Pancreas (tissue), 10 donors: ENCODE measurements around the gene MDFIC2. TPM values are rescaled to one million over a fixed set of nuclear protein-coding genes. Genes with fewer than 3 reads are reported as not detected.

ENCODE experiments used
- ATAC-seq, 4 donors: fragments of 200-7000 bp; cut with Tn5 transposase; one replicate each; pipeline versions ENCODE4 v1.8.0 to v1.9.1; 2020; ENCODE audit warnings: mild to moderate bottlenecking in 4 of 4, moderate library complexity in 4 of 4
- DNase-seq, 6 donors: peaks; one replicate each; pipeline ENCODE4 v3.0.0-alpha.2; 2020
- FAIRE-seq: peaks from 2 replicates; lab custom pipeline; 2012; peaks lifted over from hg19 to GRCh38; lab: Jason Lieb, UNC
- H3K27ac ChIP-seq, 4 donors: fragments of 200-600 bp; sonication (generic); 1 replicate in 3 of 4; 2 replicates in 1 of 4; pipeline versions ENCODE4 v1.5.0 to v1.8.0; 2020
- H3K27me3 ChIP-seq, 4 donors: fragments of 200-600 bp; one replicate each; pipeline ENCODE4 v1.8.0; 2021
- H3K36me3 ChIP-seq, 3 donors: fragments of 200-600 bp; sonication (generic) in 1 of 3; one replicate each; pipeline versions ENCODE4 v1.5.0 to v1.8.0; 2020 to 2021
- H3K4me1 ChIP-seq, 3 donors: fragments of 200-600 bp; one replicate each; pipeline ENCODE4 v1.8.0; 2021
- H3K4me3 ChIP-seq, 4 donors: fragments of 200-600 bp; sonication (generic) in 2 of 4; one replicate each; pipeline versions ENCODE4 v1.5.0 to v1.8.0; 2020 to 2021
- H3K9me3 ChIP-seq, 4 donors: fragments of 200-600 bp; one replicate each; pipeline ENCODE4 v1.8.0; 2021
- WGBS, 2 donors: extraction: QIAGEN DNeasy Blood & Tissue Kit; methylation state at CpG; one replicate each; pipeline ENCODE4 v1.1.7; 2013; 5-methylcytosine and 5-hydroxymethylcytosine counted together
- intact Hi-C, 3 donors: fragments of 100-400 bp; cut with DNase I; formaldehyde crosslinking; loops; one replicate each; pipeline versions ENCODE4 v1.11.1 to v1.14.2; 2022
- polyA plus RNA-seq, 2 donors: library from polyadenylated mRNA; stranded (reverse); fragments of 200-250 nt; gene quantifications; one replicate each; pipeline ENCODE4 v1.2.3, GENCODE V29; 2013
- total RNA-seq, 6 donors: library from RNA; stranded (reverse); fragmentation: NEBNext Ultra II Directional in 4 of 6; extraction: Animal tissue kit (Norgen Biotek cat#: 25700) in 4 of 6; gene quantifications; one replicate each; pipeline versions ENCODE4 v1.2.1 to v1.2.4, GENCODE V29; 2021 to 2023
- TF ChIP-seq, protein P1 (sequence below), 4 donors: fragments of 200-600 bp; sonication (generic) in 3 of 4; IDR thresholded peaks; one replicate each; pipeline versions ENCODE4 v1.5.0 to v1.8.0; 2021; ENCODE audit warnings: antibody characterized with exemption in 4 of 4
- donor health status: healthy with polysubstance abuse.
- donor health status: DM: no; HTN: no; CAD: no; lungs with moderate emphysema.
- donor health status: DM: no; HTN: no; CAD: no.
- donor health status: control.
- donor health status: control.
- donor health status: Bipolar disorder and iron deficiency.
- donor health status: DM: yes; HTN: yes; CAD: no.
- donor health status: DM: no; HTN: no; CAD: no.
- donor health status: DM: no; HTN: no; CAD: no.
- donor health status: DM: yes; HTN: yes; CAD: no.

MDFIC2 gene
- total and polyA plus RNA-seq, 8 donors, result not detected

DNA sequence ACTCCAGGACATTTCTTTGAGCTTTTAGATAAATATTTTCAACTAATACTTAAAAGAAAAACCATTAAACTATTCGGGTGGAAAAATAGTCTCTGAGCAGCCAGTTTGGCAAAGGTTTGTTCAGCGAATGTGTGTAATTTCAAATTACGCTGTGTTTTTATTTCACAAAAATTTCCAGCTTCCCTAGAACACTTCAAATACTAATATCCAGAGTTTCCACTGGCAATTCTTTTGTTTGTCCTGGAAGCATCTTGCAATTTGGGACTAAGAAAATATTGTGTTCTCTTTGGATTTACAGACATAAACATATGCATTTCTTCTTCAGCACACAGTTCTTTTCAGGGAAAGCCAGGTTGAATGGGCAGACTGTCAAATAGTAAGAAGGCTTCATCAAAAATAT lies 61.9 kb downstream of the MDFIC2 start:
- intact Hi-C loops, result no loop called here
- no peak for ATAC-seq
- no peaks in the 10 kb centered on the region for H3K36me3 ChIP-seq
- no peaks in the 10 kb centered on the region for H3K27me3 ChIP-seq
- no peaks in the 10 kb centered on the region for H3K9me3 ChIP-seq
- H3K4me1 ChIP-seq, result no peaks in the 10 kb centered on the region
- WGBS, 2 donors, result 72 to 86% methylated on average over 3 of the region's 3 CpGs
- H3K4me3 ChIP-seq, result no peak overlapping the region
- no peak overlapping the region for H3K27ac ChIP-seq
- no peak for DNase-seq
- FAIRE-seq, result no peak
- TF ChIP-seq, protein P1, sequence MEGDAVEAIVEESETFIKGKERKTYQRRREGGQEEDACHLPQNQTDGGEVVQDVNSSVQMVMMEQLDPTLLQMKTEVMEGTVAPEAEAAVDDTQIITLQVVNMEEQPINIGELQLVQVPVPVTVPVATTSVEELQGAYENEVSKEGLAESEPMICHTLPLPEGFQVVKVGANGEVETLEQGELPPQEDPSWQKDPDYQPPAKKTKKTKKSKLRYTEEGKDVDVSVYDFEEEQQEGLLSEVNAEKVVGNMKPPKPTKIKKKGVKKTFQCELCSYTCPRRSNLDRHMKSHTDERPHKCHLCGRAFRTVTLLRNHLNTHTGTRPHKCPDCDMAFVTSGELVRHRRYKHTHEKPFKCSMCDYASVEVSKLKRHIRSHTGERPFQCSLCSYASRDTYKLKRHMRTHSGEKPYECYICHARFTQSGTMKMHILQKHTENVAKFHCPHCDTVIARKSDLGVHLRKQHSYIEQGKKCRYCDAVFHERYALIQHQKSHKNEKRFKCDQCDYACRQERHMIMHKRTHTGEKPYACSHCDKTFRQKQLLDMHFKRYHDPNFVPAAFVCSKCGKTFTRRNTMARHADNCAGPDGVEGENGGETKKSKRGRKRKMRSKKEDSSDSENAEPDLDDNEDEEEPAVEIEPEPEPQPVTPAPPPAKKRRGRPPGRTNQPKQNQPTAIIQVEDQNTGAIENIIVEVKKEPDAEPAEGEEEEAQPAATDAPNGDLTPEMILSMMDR (IDR thresholded peaks at IDR 0.05), result no peak

DNA sequence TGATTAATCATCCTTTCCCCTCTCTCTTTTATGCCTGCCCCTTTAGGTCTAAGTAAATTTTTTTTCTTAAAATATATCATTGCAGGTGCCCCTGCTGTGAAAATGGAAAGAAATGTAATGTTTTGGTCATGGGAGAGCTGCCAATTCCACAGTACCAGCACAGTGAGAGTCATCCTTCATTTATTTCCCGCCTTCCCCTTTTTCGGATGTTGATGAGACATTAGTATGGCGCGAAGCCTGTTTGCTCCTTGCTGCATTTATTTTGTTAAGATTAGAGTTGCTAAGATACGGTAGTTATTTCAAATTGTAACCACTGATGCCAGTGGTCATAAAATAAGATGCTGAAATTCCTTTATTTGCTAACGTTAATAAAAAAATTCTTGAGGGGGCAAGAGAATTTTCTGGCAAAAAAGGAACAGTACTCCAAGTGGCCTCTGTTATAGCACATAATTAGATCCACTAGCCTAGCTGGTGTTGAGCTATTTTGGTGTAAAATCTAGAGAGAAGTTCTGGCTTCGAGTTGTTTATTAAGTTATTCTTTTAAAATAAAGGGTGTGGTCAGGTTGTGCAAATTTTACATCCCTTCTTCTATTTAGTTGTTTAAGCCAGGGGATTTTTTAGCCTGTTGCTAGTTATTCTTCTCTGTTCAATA lies 62.8 kb downstream of the MDFIC2 start:
- Histone ChIP-seq H3K36me3 (no peaks in the 10 kb centered on the region), H3K4me1 (no peaks in the 10 kb centered on the region), H3K27ac (no peak overlapping the region), H3K9me3 (no peaks in the 10 kb centered on the region), H3K4me3 (no peak overlapping the region), H3K27me3 (no peaks in the 10 kb centered on the region)
- ATAC-seq (no peak), FAIRE-seq (no peak), DNase-seq (no peak)
- TF ChIP-seq, protein P1 (IDR thresholded peaks at IDR 0.05), result no peak
- intact Hi-C loops, result no loop called here
- WGBS, 2 donors, result 67 to 74% methylated on average over 7 of the region's 7 CpGs

DNA sequence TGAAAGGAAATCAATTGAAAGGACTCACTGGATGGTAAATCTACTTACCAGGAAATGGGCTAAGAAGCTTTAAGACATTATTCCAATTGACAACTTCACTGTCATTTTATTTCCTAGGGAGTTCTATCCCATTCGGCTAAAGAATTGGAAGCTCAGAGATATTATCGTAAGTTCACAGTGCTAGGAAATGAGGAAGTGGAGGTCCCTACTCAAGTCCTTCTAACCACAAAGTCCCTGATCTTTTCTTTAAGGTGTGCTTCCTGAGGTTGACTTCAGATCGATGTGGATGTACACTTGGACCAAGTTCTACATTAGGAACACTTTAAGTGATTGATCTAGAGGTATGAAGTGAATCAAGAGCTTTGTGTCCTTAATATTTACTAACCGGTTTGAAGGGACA lies 63.6 kb downstream of the MDFIC2 start:
- DNase-seq, result no peak
- WGBS, 2 donors, result 74 to 93% methylated on average over 4 of the region's 4 CpGs
- Histone ChIP-seq H3K27ac (no peak overlapping the region), H3K4me1 (no peaks in the 10 kb centered on the region), H3K9me3 (no peaks in the 10 kb centered on the region), H3K36me3 (no peaks in the 10 kb centered on the region), H3K27me3 (no peaks in the 10 kb centered on the region), H3K4me3 (no peak overlapping the region)
- intact Hi-C loops, result no loop called here
- TF ChIP-seq, protein P1 (IDR thresholded peaks at IDR 0.05), result no peak
- FAIRE-seq, result no peak
- ATAC-seq, result no peak

DNA sequence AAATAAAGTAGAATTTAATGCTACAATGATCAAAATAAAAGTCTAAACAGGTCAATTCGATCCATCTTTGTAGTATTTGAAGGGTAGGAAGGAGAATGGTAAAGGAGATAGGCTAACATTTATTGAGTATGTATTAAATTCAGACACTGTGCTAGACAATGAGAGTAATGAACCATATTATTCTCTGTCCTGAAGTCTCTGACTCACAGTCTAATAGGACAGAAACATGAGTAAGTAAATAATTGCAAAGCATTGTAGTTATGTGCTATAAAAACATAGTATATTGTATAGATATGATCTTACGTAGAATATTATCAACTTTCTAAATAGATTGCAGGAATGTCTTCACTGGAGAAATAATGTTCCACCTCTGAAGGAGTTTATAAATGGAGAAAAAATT lies 64.5 kb downstream of the MDFIC2 start:
- Histone ChIP-seq H3K36me3 (no peaks in the 10 kb centered on the region), H3K9me3 (no peaks in the 10 kb centered on the region), H3K4me3 (no peak overlapping the region), H3K27ac (no peak overlapping the region), H3K27me3 (no peaks in the 10 kb centered on the region), H3K4me1 (no peaks in the 10 kb centered on the region)
- no peak for DNase-seq
- TF ChIP-seq, protein P1 (IDR thresholded peaks at IDR 0.05), result no peak
- FAIRE-seq, result no peak
- intact Hi-C loops, result no loop called here
- no peak for ATAC-seq
- 69 to 72% methylated on average over 2 of the region's 2 CpGs for WGBS, 2 donors

DNA sequence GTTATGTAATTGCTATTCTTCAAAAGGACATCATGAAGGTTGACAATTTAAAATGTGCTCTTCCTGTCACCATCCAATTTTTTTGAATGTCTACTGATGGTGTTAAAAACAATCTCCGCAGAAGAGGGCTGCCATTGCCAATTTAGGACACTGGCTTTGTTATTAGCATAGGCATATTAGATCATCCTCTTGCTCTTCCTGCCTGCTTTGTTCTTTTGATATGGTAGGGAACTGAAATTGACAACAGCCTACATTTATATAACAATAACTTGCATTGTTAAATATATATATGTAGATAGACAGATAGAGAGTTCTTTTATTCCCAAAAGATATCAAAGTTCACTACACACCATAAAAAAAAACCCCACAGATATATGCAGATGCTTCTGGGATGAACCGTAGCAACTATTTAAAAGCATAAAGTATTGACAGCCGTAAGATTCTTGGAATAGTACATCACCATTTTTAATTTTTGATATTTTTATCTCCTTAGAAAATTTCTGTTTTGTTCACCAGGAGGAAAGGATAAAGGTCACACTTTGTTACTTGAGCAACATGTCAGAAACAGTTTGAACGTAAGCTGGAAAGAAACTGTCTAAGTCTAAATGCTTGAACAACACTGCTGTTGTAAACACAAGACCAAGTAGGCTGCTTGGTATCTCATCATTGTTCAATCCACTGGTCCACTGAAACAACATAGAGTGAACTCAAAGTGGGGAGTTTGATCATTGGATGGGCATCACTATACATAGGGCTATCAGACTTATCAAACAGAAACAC lies 66.5 kb downstream of the MDFIC2 start:
- no peak for ATAC-seq
- no peak for DNase-seq
- H3K4me1 ChIP-seq, result no peaks in the 10 kb centered on the region
- no peaks in the 10 kb centered on the region for H3K27me3 ChIP-seq
- no peaks in the 10 kb centered on the region for H3K9me3 ChIP-seq
- FAIRE-seq, result no peak
- no peaks in the 10 kb centered on the region for H3K36me3 ChIP-seq
- no peak overlapping the region for H3K4me3 ChIP-seq
- no peak overlapping the region for H3K27ac ChIP-seq
- TF ChIP-seq, protein P1 (IDR thresholded peaks at IDR 0.05), result no peak
- WGBS, 2 donors, result 75 to 79% methylated on average over 4 of the region's 4 CpGs
- intact Hi-C loops, result no loop called here
